ENCODE measurements around the gene ZNF224.

GRCh38 chr19:44151491-44151890 lies 57.3 kb downstream of the ZNF224 start:
- no peak for TF ChIP-seq POLR2A (IDR thresholded peaks at IDR 0.05)
- TF ChIP-seq POLR2AphosphoS5 (IDR thresholded peaks at IDR 0.05), result no peak
- TF ChIP-seq CTCF (IDR thresholded peaks at IDR 0.05), result no peak
- TF ChIP-seq EP300 (IDR thresholded peaks at IDR 0.05; ENCODE audit: low read depth), result no peak
